NCI-H2029 treated with DMSO at 0.1 percent for 48 hours (cell line): Measurements from ENCODE around the gene CDK8.
"Not testable (repeated sequence)": the region's sequence is repeated elsewhere in the genome, so short reads cannot be mapped to it uniquely, and the experiment has no call there.

Experiments
- DNase-seq: peaks from one replicate; lab custom pipeline; 2025; lab: John Stamatoyannopoulos, UW

The CDK8 gene

GRCh38 chr13:26253262-26253786 lies 605 bp upstream of the CDK8 start:
- no peak for DNase-seq

DNA sequence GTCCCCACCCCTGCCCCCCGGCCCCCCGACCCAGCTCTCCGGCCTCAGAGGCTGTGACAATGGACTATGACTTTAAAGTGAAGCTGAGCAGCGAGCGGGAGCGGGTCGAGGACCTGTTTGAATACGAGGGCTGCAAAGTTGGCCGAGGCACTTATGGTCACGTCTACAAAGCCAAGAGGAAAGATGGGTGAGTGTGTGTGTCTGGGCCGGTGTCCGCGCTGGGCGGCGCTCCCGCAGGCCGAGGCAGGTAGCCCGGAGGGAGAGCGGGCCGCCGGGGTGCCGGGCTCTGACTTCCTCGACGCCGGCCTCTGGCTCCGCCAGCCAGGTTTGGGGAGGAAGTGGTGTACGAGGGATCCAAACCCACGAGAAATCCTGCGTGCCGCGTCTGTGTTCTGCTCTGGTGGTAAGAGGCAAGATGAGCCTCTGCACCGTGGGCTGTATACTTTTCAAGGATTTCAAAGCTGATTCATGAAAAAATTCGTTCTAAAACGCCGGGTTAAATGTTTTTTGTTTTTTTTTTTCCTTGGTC lies 718 bp downstream of the CDK8 start:
- no peak for DNase-seq

DNA sequence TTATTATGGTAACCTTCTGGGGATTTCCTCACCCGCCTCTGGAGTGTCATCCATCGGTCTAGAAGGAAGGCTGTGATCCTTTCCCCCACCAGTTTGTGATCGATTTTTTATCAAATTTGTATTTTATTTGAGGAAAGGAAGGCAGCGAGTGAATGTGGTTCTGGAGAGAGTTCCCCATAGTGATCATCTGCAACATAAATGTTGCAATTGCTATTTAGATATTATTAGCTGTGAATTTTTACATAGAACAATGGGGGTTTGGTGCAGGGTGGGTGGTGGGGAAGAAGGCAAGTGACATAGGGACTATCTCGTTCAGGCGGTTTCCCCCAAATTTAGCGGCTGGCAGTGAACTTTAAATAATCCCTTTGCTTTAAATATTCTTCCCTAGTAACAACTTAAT lies 1.2 kb downstream of the CDK8 start:
- no peak for DNase-seq

- DNase-seq, result peak; percentile 9
Measured at GRCh38 chr13:26255691-26256277, 1.9 kb downstream of the CDK8 start.

- DNase-seq, result no peak
Measured at GRCh38 chr13:26257049-26257448, 3.1 kb downstream of the CDK8 start.

- DNase-seq, result no peak
Measured at GRCh38 chr13:26259634-26260033, 5.7 kb downstream of the CDK8 start.

GRCh38 chr13:26262156-26262555 lies 8.2 kb downstream of the CDK8 start:
- DNase-seq, result no peak

DNA sequence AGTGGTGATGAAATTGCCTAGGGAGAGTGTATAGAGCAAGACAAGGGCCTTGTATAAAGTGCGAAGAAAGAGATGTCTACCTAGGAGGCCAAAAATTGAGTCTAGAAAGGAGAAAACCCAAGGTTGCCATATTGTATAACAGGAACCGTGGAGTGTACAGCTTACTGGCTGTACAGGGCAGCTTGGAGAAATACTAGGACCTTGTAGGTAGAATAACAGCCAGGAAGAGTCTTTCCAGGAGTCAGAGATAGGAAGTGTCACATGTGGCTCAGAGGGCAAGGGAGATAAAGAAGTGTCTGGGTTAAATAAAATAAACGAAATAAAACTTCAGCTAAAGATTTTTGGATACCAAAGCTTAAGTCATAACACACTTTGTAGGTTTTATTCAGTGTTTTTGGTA lies 12.4 kb downstream of the CDK8 start:
- DNase-seq, result no peak

- DNase-seq, result no peak
Measured at GRCh38 chr13:26270707-26271106, 16.8 kb downstream of the CDK8 start.

GRCh38 chr13:26272621-26273020 lies 18.7 kb downstream of the CDK8 start:
- no peak for DNase-seq

DNA sequence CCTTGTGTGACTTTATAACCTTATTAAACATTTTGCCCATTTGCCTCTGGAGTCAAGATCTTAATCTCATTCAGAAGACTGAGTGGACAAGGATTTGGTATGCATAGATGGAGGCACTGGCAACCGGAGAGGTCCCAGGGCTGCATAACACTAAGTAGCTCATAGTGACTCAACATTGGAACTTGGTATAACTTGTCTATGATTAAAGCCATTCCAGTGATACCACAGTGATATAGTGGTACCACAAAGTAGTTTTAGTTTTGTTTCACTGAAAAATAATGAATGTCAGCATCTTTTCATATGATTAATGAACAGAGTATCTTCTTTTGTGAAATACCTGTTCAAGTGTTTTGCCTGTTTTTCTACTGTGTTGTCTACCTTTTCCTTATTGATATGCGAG lies 26.4 kb downstream of the CDK8 start:
- no peak for DNase-seq

GRCh38 chr13:26280822-26281221 lies 26.9 kb downstream of the CDK8 start:
- DNase-seq, result no peak

DNA sequence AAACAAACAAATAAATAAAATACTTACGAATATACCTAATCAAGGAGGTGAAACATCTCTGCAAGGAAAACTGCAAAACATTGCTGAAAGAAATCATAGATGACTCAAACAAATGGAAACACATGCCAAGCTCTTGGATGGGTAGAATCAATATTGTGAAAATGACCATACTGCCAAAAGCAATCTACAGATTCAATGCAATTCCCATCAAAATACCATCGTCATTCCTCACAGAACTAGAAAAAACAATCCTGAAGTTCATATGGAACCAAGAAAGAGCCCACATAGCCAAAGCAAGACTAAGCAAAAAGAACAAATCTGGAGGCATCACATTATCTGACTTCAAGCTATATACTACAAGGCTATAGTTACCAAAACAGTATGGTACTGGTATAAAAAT lies 32.0 kb downstream of the CDK8 start:
- not testable (repeated sequence) for DNase-seq

GRCh38 chr13:26288838-26289237 lies 34.9 kb downstream of the CDK8 start:
- not testable (repeated sequence) for DNase-seq

DNA sequence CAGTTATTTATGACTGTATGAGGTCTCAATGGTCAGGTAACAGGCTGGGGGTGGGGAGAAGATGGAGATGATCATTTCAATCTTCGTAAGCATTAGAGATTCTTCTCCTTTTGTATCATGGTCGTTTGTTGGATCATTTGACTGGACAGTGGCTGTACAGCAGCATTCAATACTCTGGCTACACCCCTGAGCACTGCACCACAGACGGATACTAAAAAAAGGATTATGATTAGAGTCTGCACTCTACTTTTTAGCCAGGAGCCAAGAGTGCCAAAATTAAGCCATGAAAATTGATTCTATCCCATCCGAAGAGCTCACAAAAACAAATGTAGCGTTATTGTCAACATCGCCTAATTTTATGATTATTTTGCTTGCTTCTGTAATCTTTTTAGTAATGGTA lies 41.9 kb downstream of the CDK8 start:
- no peak for DNase-seq

- no peak for DNase-seq
Measured at GRCh38 chr13:26299168-26299750, 45.3 kb downstream of the CDK8 start.

- no peak for DNase-seq
Measured at GRCh38 chr13:26300140-26300539, 46.2 kb downstream of the CDK8 start.

- DNase-seq, result no peak
Measured at GRCh38 chr13:26305676-26306075, 51.7 kb downstream of the CDK8 start.

DNA sequence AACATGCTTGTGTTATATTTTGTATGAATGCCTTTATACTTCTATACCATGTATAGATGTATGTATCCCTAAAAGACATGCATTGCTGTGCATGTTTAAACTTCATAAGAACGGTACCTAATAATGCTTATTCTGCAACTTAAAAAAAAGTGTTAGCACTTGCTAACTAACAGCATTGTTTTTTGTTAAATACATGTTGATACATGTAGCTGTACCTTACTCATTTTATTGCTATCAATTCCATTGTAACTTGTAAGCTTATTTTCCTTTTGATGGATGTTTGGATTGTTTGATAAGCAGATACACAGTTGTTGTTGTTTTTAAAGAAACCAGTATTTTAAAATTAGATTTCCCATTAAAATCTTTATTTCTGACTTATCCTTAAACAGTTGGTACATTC lies 53.8 kb downstream of the CDK8 start:
- DNase-seq, result no peak

DNA sequence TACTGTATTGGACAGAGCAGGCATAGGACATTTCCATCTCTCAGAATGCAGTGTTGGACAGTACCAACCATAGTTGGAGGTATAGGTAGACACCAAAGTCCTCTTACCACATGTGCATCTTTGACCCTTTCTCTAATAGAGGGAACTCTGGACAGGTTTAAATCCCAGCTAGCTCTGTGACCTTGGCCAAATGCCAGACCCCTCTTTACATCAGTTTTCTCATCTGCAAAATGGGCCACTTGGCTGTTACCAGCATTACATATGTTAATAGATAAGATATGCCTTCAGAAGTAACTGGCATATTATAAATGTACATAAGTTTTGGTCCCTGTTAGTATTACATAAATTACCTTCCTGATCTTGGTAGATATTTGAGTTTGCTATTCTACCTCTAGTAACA lies 54.3 kb downstream of the CDK8 start:
- DNase-seq, result no peak

- no peak for DNase-seq
Measured at GRCh38 chr13:26308836-26309235, 54.9 kb downstream of the CDK8 start.

- DNase-seq, result no peak
Measured at GRCh38 chr13:26310003-26310402, 56.1 kb downstream of the CDK8 start.

DNA sequence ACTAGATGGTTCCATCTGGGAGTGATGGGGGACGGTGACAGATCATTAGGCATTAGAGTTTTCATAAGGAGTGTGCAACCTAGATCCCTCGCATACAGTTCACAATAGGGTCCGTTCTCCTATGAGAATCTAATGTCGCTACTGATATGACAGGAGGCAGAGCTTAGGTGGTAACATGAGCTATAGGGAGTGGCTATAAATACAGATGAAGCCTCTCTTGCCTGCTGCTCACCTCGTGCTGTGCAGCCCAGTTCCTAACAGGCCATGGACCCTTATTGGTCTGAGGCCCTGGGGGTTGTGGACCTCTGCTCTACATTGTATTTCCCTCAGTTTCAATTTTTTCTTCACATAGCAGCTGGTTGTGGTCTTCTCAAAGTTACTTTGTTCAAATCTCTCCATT lies 56.5 kb downstream of the CDK8 start:
- no peak for DNase-seq

GRCh38 chr13:26312019-26312418 lies 58.1 kb downstream of the CDK8 start:
- not testable (repeated sequence) for DNase-seq
